PFSK-1 (cell line): ENCODE data around the gene CT55.
"Not testable (repeated sequence)": the region's sequence is repeated elsewhere in the genome, so short reads cannot be mapped to it uniquely, and the experiment has no call there.

Source experiments
- FOXP2 ChIP-seq: optimal IDR thresholded peaks from 2 replicates; pipeline ENCODE3; 2011; ENCODE audit warnings: borderline replicate concordance, control low read depth, inconsistent platforms; ENCODE audit not compliant: insufficient read depth; ENCODE audit errors: extremely low read length, extremely low read depth
- POLR2AphosphoS5 ChIP-seq: IDR thresholded peaks from 2 replicates; pipeline ENCODE4 v1.6.1; 2012; ENCODE audit warnings: low read depth, mild to moderate bottlenecking, control low read depth, low read length, moderate library complexity
- SIN3A ChIP-seq: IDR thresholded peaks from 2 replicates; pipeline ENCODE4 v1.6.1; 2012; ENCODE audit warnings: mild to moderate bottlenecking, low read length, moderate library complexity, borderline replicate concordance; ENCODE audit not compliant: insufficient read depth
- TAF1 ChIP-seq: IDR thresholded peaks from 2 replicates; pipeline ENCODE4 v1.6.1; 2012; ENCODE audit warnings: low read length, control low read depth, borderline replicate concordance; ENCODE audit not compliant: insufficient read depth
- TF ChIP-seq, protein P1 (sequence below), 2 experiments: IDR thresholded peaks; 2 replicates each; pipeline versions ENCODE4 v1.6.1 to v1.8.0; 2011 to 2012; ENCODE audit warnings: low read depth in 2 of 2, low read length in 2 of 2, control low read depth in 1 of 2, inconsistent platforms in 1 of 2, mild to moderate bottlenecking in 1 of 2, moderate library complexity in 1 of 2; ENCODE audit not compliant: insufficient read depth in 1 of 2

DNA sequence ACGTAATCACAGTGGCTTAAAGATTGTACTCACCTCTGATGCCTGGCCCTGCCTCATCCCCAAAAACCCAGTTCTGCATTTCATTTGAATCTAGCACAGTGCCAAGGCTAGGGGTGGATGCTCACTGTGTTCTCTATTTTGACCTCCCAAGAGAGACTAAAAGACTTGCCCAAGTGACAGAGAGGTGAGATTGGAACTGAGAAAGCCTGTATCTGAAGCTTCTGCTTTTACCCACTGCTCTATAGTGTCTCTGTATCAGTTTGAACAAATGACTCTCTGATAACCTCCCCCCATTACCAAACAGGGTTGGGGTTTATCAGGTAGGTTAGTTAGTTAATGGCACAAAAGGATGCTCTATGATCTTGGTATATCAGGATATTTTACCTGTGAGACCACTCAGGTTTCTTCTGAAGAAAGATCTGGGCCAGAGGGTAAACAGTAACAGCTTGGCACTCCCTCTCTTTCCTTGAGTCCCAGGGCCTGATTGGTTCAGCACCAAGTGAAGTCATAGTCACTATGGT lies 51.1 kb downstream of the CT55 start, which contains the start of gene ETDB:
- not testable (repeated sequence) for TF ChIP-seq POLR2AphosphoS5, TAF1, SIN3A, FOXP2
- TF ChIP-seq, protein P1, sequence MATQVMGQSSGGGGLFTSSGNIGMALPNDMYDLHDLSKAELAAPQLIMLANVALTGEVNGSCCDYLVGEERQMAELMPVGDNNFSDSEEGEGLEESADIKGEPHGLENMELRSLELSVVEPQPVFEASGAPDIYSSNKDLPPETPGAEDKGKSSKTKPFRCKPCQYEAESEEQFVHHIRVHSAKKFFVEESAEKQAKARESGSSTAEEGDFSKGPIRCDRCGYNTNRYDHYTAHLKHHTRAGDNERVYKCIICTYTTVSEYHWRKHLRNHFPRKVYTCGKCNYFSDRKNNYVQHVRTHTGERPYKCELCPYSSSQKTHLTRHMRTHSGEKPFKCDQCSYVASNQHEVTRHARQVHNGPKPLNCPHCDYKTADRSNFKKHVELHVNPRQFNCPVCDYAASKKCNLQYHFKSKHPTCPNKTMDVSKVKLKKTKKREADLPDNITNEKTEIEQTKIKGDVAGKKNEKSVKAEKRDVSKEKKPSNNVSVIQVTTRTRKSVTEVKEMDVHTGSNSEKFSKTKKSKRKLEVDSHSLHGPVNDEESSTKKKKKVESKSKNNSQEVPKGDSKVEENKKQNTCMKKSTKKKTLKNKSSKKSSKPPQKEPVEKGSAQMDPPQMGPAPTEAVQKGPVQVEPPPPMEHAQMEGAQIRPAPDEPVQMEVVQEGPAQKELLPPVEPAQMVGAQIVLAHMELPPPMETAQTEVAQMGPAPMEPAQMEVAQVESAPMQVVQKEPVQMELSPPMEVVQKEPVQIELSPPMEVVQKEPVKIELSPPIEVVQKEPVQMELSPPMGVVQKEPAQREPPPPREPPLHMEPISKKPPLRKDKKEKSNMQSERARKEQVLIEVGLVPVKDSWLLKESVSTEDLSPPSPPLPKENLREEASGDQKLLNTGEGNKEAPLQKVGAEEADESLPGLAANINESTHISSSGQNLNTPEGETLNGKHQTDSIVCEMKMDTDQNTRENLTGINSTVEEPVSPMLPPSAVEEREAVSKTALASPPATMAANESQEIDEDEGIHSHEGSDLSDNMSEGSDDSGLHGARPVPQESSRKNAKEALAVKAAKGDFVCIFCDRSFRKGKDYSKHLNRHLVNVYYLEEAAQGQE (IDR thresholded peaks at IDR 0.05; ENCODE audit: insufficient read depth in 1 of 2, low read depth in 2 of 2, low read length in 2 of 2): not testable (repeated sequence)
